ENCODE measurements around the gene TMEM120B. TPM values are rescaled to one million over a fixed set of nuclear protein-coding genes. Genes with fewer than 3 reads are reported as not detected.
"Not testable (repeated sequence)": the region's sequence is repeated elsewhere in the genome, so short reads cannot be mapped to it uniquely, and the experiment has no call there.

Gene TMEM120B
- total and polyA plus RNA-seq, 2 of the 4 experiments (the other 2 are of a cell fraction), result 10.6 to 18.4 TPM

- H3K9ac ChIP-seq (ENCODE audit: low read depth, low read length); H3K36me3 ChIP-seq (ENCODE audit: control insufficient read depth, insufficient read depth, low read length); H3K9me1 ChIP-seq (ENCODE audit: insufficient read depth, low read length); H2AK5ac ChIP-seq (ENCODE audit: low read depth, low read length); H3K9me3 ChIP-seq (ENCODE audit: control insufficient read depth, insufficient read depth, low read length); H3K4ac ChIP-seq (ENCODE audit: low read depth, low read length); H2BK20ac ChIP-seq (ENCODE audit: low read depth, low read length); H2AK9ac ChIP-seq (replicated peaks; ENCODE audit: low read depth, low read length, poor library complexity); H3K79me1 ChIP-seq (ENCODE audit: low read depth in 1 of 2, low read length in 2 of 2); H3K18ac ChIP-seq (ENCODE audit: low read depth, low read length); H4K8ac ChIP-seq (ENCODE audit: low read depth in 2 of 2, low read length in 2 of 2); H2AFZ ChIP-seq (replicated peaks; ENCODE audit: low read length, poor library complexity); H3K27ac ChIP-seq (ENCODE audit: insufficient read depth, low read length); H4K5ac ChIP-seq (ENCODE audit: low read depth, low read length); H4K20me1 ChIP-seq (ENCODE audit: insufficient read depth, low read length); H3K56ac ChIP-seq (ENCODE audit: extremely low read depth, insufficient read depth, low read length); dilution Hi-C loops (cut with HindIII; ENCODE audit: low sequenced_read_pairs, unreplicated experiment); H3K23ac ChIP-seq (ENCODE audit: low read depth, low read length); DNase-seq; in situ Hi-C loops (cut with MboI; ENCODE audit: low sequenced_read_pairs); H3K4me2 ChIP-seq (ENCODE audit: low read depth, low read length); ATAC-seq (ENCODE audit: low read depth); H3K27me3 ChIP-seq (ENCODE audit: control insufficient read depth, insufficient read depth, low read length); BruUV-seq (replicated peaks); H3K4me3 ChIP-seq (ENCODE audit: insufficient read depth, low read depth, low read length); H2BK5ac ChIP-seq (ENCODE audit: low read depth, low read length, poor library complexity, severe bottlenecking); H2BK120ac ChIP-seq (ENCODE audit: low read depth, low read length); POLR2A ChIA-PET (ENCODE audit: unreplicated experiment); H4K91ac ChIP-seq (ENCODE audit: insufficient read depth, low read depth, low read length); H2BK15ac ChIP-seq (ENCODE audit: low read depth, low read length); H3K14ac ChIP-seq (replicated peaks; ENCODE audit: low read depth, low read length); H3K4me1 ChIP-seq (ENCODE audit: control insufficient read depth, insufficient read depth, low read length): not testable (repeated sequence)
- WGBS, 2 experiments (ENCODE audit: extremely low coverage in 2 of 2, insufficient read length in 1 of 2), result 80% methylated on average over 5 of the region's 13 CpGs; no CpG with 5 or more reads in 1 of the 2 experiments
- CTCF ChIA-PET, result interaction anchor here (1.7 kb wide), 1 partner anchor 127 kb away, joined by 6 read pairs; no protein-coding TSS in a partner anchor
- intact Hi-C loops (cut with micrococcal nuclease), result loop anchor here (5.0 kb wide), 1 partner anchor 617 kb away; no protein-coding TSS in a partner anchor
Measured at GRCh38 chr12:121679661-121680197, 32.8 kb upstream of the TMEM120B start.

Data from IMR-90 (cell line).